WTC11 (cell line): ENCODE results near the gene MGAT3. TPM values are rescaled to one million over a fixed set of nuclear protein-coding genes. Genes with fewer than 3 reads are reported as not detected.
A peak's percentile ranks its signal among the peaks of the same experiment; 100 is the strongest.

Experiments
- ATF2 ChIP-seq: sonication (generic); formaldehyde crosslinking; IDR thresholded peaks from 2 replicates; pipeline ENCODE4 v1.8.1; 2022; ENCODE audit warnings: low read depth, missing genetic modification reagents, borderline replicate concordance
- CBFB ChIP-seq: sonication (generic); formaldehyde crosslinking; IDR thresholded peaks from 2 replicates; pipeline ENCODE4 v1.8.1; 2022; ENCODE audit warnings: mild to moderate bottlenecking, low read depth, missing genetic modification reagents
- ESRRA ChIP-seq: sonication (generic); formaldehyde crosslinking; IDR thresholded peaks from 2 replicates; pipeline ENCODE4 v1.8.1; 2022; ENCODE audit warnings: mild to moderate bottlenecking, missing genetic modification reagents, borderline replicate concordance
- FOXP1 ChIP-seq: sonication (generic); formaldehyde crosslinking; IDR thresholded peaks from 2 replicates; pipeline ENCODE4 v1.8.0; 2022; ENCODE audit warnings: missing genetic modification reagents, mild to moderate bottlenecking, moderate library complexity, borderline replicate concordance
- GABPB1 ChIP-seq: sonication (generic); formaldehyde crosslinking; IDR thresholded peaks from 2 replicates; pipeline ENCODE4 v1.8.1; 2023; ENCODE audit warnings: mild to moderate bottlenecking, missing genetic modification reagents
- NFYB ChIP-seq: sonication (generic); formaldehyde crosslinking; conservative IDR thresholded peaks from 2 replicates; pipeline ENCODE4 v1.8.0; 2022; ENCODE audit warnings: low read depth, missing genetic modification reagents
- NR1H2 ChIP-seq: sonication (generic); formaldehyde crosslinking; IDR thresholded peaks from 2 replicates; pipeline ENCODE4 v1.9.0; 2021; ENCODE audit warnings: mild to moderate bottlenecking, moderate library complexity, missing genetic modification reagents
- OVOL2 ChIP-seq: fragments of 250-450 bp; sonication (Bioruptor Pico); IDR thresholded peaks from 2 replicates; pipeline ENCODE4 v1.9.0; 2021; ENCODE audit warnings: mild to moderate bottlenecking, borderline replicate concordance
- PREB ChIP-seq: sonication (generic); formaldehyde crosslinking; IDR thresholded peaks from 2 replicates; pipeline ENCODE4 v1.8.1; 2022; ENCODE audit warnings: mild to moderate bottlenecking, missing genetic modification reagents, moderate library complexity, borderline replicate concordance
- TCF7 ChIP-seq: sonication (generic); formaldehyde crosslinking; IDR thresholded peaks from 2 replicates; pipeline ENCODE4 v1.8.0; 2022; ENCODE audit warnings: mild to moderate bottlenecking, low read depth, missing genetic modification reagents, moderate library complexity
- TEAD1 ChIP-seq: sonication (generic); formaldehyde crosslinking; IDR thresholded peaks from 2 replicates; pipeline ENCODE4 v1.8.0; 2022; ENCODE audit warnings: mild to moderate bottlenecking, missing genetic modification reagents
- TEAD4 ChIP-seq: sonication (generic); formaldehyde crosslinking; IDR thresholded peaks from 2 replicates; pipeline ENCODE4 v1.8.0; 2022; ENCODE audit warnings: mild to moderate bottlenecking, missing genetic modification reagents
- ZMAT4 ChIP-seq: fragments of 250-450 bp; sonication (Bioruptor Pico); IDR thresholded peaks from 2 replicates; pipeline ENCODE4 v1.9.0; 2021; ENCODE audit warnings: mild to moderate bottlenecking
- ZNF232 ChIP-seq: sonication (generic); formaldehyde crosslinking; IDR thresholded peaks from 2 replicates; pipeline ENCODE4 v1.8.0; 2022; ENCODE audit warnings: mild to moderate bottlenecking, missing genetic modification reagents
- ZNF425 ChIP-seq: fragments of 250-450 bp; sonication (Bioruptor Pico); conservative IDR thresholded peaks from 2 replicates; pipeline ENCODE4 v1.9.0; 2021; ENCODE audit warnings: mild to moderate bottlenecking
- ZNF532 ChIP-seq: fragments of 250-450 bp; sonication (Bioruptor Pico); IDR thresholded peaks from 2 replicates; pipeline ENCODE4 v1.9.0; 2021; ENCODE audit warnings: mild to moderate bottlenecking, borderline replicate concordance
- total RNA-seq: library from RNA; stranded (reverse); gene quantifications from 3 replicates; pipeline ENCODE4 v1.2.3, GENCODE V29; 2021
- TF ChIP-seq, protein P1 (sequence below): fragments of 200-600 bp; IDR thresholded peaks from 2 replicates; pipeline ENCODE4 v1.8.0; 2022; ENCODE audit warnings: antibody characterized with exemption
- TF ChIP-seq, protein P2 (sequence below): sonication (generic); formaldehyde crosslinking; IDR thresholded peaks from 2 replicates; pipeline ENCODE4 v1.8.1; 2023; ENCODE audit warnings: mild to moderate bottlenecking, missing genetic modification reagents
- TF ChIP-seq, protein P3 (sequence below): fragments of 250-450 bp; sonication (Bioruptor Pico); IDR thresholded peaks from 2 replicates; pipeline ENCODE4 v1.9.0; 2021; ENCODE audit warnings: mild to moderate bottlenecking
- TF ChIP-seq, protein P4 (sequence below): sonication (generic); formaldehyde crosslinking; IDR thresholded peaks from 2 replicates; pipeline ENCODE4 v1.8.1; 2022; ENCODE audit warnings: low read depth, mild to moderate bottlenecking, moderate library complexity, missing genetic modification reagents, borderline replicate concordance

MGAT3 gene
- total RNA-seq, 1 experiment from 2014 or later, result 11.4 TPM

- no peak for TF ChIP-seq PREB (CRISPR knock-in tag)
- TF ChIP-seq TEAD1 (CRISPR knock-in tag), result peak; percentile 99
- TF ChIP-seq CBFB (CRISPR knock-in tag), result no peak
- no peak for TF ChIP-seq ESRRA (CRISPR knock-in tag)
- TF ChIP-seq TEAD4 (CRISPR knock-in tag), result peak; percentile 98
- TF ChIP-seq ATF2 (CRISPR knock-in tag), result no peak
- no peak for TF ChIP-seq OVOL2 (CRISPR knock-in tag)
- TF ChIP-seq ZNF425 (CRISPR knock-in tag), result no peak
- no peak for TF ChIP-seq ZMAT4 (CRISPR knock-in tag)
- TF ChIP-seq TCF7 (CRISPR knock-in tag), result no peak
- TF ChIP-seq NR1H2 (CRISPR knock-in tag), result no peak
- TF ChIP-seq, protein P1, sequence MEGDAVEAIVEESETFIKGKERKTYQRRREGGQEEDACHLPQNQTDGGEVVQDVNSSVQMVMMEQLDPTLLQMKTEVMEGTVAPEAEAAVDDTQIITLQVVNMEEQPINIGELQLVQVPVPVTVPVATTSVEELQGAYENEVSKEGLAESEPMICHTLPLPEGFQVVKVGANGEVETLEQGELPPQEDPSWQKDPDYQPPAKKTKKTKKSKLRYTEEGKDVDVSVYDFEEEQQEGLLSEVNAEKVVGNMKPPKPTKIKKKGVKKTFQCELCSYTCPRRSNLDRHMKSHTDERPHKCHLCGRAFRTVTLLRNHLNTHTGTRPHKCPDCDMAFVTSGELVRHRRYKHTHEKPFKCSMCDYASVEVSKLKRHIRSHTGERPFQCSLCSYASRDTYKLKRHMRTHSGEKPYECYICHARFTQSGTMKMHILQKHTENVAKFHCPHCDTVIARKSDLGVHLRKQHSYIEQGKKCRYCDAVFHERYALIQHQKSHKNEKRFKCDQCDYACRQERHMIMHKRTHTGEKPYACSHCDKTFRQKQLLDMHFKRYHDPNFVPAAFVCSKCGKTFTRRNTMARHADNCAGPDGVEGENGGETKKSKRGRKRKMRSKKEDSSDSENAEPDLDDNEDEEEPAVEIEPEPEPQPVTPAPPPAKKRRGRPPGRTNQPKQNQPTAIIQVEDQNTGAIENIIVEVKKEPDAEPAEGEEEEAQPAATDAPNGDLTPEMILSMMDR, result peak; percentile 94
- TF ChIP-seq GABPB1 (CRISPR knock-in tag), result no peak
- TF ChIP-seq, protein P2, sequence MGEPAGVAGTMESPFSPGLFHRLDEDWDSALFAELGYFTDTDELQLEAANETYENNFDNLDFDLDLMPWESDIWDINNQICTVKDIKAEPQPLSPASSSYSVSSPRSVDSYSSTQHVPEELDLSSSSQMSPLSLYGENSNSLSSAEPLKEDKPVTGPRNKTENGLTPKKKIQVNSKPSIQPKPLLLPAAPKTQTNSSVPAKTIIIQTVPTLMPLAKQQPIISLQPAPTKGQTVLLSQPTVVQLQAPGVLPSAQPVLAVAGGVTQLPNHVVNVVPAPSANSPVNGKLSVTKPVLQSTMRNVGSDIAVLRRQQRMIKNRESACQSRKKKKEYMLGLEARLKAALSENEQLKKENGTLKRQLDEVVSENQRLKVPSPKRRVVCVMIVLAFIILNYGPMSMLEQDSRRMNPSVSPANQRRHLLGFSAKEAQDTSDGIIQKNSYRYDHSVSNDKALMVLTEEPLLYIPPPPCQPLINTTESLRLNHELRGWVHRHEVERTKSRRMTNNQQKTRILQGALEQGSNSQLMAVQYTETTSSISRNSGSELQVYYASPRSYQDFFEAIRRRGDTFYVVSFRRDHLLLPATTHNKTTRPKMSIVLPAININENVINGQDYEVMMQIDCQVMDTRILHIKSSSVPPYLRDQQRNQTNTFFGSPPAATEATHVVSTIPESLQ (CRISPR knock-in tag), result no peak
- no peak for TF ChIP-seq NFYB (CRISPR knock-in tag)
- TF ChIP-seq, protein P3, sequence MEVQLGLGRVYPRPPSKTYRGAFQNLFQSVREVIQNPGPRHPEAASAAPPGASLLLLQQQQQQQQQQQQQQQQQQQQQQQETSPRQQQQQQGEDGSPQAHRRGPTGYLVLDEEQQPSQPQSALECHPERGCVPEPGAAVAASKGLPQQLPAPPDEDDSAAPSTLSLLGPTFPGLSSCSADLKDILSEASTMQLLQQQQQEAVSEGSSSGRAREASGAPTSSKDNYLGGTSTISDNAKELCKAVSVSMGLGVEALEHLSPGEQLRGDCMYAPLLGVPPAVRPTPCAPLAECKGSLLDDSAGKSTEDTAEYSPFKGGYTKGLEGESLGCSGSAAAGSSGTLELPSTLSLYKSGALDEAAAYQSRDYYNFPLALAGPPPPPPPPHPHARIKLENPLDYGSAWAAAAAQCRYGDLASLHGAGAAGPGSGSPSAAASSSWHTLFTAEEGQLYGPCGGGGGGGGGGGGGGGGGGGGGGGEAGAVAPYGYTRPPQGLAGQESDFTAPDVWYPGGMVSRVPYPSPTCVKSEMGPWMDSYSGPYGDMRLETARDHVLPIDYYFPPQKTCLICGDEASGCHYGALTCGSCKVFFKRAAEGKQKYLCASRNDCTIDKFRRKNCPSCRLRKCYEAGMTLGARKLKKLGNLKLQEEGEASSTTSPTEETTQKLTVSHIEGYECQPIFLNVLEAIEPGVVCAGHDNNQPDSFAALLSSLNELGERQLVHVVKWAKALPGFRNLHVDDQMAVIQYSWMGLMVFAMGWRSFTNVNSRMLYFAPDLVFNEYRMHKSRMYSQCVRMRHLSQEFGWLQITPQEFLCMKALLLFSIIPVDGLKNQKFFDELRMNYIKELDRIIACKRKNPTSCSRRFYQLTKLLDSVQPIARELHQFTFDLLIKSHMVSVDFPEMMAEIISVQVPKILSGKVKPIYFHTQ (CRISPR knock-in tag), result no peak
- TF ChIP-seq ZNF232 (CRISPR knock-in tag), result peak; percentile 60; the same call in 1 of the 2 replicates
- TF ChIP-seq, protein P4, sequence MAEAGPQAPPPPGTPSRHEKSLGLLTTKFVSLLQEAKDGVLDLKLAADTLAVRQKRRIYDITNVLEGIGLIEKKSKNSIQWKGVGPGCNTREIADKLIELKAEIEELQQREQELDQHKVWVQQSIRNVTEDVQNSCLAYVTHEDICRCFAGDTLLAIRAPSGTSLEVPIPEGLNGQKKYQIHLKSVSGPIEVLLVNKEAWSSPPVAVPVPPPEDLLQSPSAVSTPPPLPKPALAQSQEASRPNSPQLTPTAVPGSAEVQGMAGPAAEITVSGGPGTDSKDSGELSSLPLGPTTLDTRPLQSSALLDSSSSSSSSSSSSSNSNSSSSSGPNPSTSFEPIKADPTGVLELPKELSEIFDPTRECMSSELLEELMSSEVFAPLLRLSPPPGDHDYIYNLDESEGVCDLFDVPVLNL (CRISPR knock-in tag), result no peak
- TF ChIP-seq ZNF532 (CRISPR knock-in tag), result no peak
- peak; percentile 41; the same call in 1 of the 2 replicates for TF ChIP-seq FOXP1 (CRISPR knock-in tag)
Measured at GRCh38 chr22:39534591-39535356, 78.0 kb downstream of the MGAT3 start (continued).
